GM21423 (cell line): ENCODE results near the gene TPPP.
"Not testable (repeated sequence)": the region's sequence is repeated elsewhere in the genome, so short reads cannot be mapped to it uniquely, and the experiment has no call there.

Experiments
- ATAC-seq: cut with Tn5 transposase; IDR thresholded peaks from one replicate; pipeline ENCODE4 v1.9.1; 2021; ENCODE audit warnings: mild to moderate bottlenecking, moderate library complexity; ENCODE audit not compliant: unreplicated experiment

The TPPP gene

DNA sequence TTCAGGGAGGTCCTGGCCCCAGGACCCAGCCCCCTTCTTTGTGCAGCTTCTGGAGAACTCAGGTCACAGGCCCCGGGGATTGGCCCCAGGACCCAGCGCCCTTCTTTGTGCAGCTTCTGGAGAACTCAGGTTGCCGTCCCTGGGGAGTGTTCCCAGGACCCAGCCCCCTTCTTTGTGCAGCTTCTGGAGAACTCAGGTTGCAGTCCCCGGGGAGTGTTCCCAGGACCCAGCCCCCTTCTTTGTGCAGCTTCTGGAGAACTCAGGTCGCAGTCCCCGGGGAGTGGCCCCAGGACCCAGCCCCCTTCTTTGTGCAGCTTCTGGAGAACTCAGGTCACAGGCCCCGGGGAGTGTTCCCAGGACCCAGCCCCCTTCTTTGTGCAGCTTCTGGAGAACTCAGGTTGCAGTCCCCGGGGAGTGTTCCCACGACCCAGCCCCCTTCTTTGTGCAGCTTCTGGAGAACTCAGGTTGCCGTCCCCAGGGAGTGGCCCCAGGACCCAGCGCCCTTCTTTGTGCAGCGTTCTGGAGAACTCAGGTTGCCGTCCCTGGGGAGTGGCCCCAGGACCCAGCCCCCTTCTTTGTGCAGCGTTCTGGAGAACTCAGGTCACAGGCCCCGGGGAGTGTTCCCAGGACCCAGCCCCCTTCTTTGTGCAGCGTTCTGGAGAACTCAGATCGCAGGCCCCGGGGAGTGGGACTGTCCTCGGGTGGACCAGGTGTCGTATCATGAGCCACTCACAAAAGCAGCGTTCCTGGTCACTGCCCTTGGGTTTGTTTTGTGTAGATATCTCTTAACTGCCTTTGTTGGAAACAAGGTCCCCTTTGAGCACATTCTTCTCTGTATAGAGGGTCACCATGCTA lies 64.6 kb downstream of the TPPP start:
- not testable (repeated sequence) for ATAC-seq

DNA sequence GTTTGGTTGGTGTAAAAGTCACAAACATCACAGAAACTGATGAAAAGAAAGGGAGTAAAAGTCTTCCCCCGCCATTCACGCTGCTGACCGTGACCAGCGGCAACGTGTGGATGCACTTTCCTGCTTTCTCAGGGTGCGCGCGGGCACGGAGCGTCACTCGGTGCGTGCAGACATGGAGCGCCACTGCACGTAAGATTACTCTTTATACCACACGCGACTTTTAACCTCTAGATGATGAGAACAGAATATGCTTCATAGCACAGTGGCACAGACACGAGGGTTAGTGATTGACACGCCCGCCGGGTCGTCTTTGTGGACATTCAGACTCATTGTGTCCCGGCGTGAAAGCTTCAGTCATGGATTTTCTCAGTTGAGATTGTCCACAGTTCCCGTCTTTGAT lies 65.3 kb downstream of the TPPP start:
- no peak for ATAC-seq

GRCh38 chr5:626850-627249 lies 66.3 kb downstream of the TPPP start:
- no peak for ATAC-seq

DNA sequence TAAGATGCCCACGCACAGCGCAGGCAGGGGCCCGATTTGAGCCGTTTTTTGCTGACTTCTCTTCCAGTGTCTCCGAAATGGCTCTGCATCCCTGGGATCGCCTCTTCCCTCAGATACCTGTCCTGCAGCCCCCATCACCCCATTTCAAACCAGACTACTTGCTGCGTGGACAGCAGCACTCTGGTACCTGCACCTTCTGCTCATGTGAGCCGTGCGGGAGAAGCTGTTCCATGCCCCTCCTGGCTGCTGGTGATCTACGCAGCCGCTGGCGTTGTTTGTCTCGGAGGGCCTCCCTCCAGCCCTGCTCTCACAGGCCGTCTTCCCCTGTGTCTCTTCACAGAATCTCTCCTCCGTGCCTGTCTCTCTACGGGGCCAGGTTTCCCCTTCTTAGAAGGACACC lies 67.6 kb downstream of the TPPP start:
- no peak for ATAC-seq

- no peak for ATAC-seq
Measured at GRCh38 chr5:624951-625230, 68.3 kb downstream of the TPPP start.

DNA sequence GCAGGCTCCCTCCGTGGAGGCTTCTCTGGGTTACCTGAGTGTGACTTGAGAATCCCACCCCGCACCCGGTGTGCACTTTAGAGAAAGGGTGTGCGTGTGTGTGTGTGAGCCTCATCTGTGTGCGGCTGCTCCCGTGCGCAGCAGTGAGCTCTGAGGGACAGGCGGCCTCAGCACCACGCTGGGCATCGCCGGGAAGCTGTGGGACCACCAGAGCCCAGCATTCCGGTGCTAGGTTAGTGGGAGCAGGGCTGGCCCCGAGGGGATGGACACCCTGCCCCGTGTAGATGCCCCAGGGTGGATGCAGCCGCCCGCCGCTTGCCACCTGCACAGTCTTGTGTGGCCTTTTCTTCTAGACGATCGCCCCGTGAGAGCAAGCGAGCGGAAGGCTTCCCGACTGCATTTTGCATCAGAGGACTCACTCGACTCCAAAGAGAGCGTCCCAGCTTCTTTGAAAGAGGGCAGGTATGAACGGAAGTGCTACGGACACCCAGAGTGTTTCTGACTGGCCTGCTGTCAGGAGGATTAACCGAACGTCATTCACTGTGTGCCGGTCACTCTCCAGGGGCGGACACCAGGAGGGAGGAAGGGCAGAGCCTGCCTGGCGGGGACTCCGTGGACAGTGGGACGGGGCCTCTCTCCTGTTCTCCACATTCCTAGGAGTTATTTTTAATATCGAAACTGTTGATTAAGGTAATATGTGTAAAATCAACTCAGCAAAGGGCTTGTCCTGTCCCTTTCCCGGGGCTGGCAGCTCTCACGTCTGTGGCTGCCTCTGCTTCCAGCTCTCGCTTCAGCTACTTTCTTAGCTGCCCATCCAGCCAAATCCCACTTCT lies 68.8 kb downstream of the TPPP start:
- ATAC-seq: no peak

GRCh38 chr5:623531-623930 lies 69.6 kb downstream of the TPPP start:
- no peak for ATAC-seq

GRCh38 chr5:622946-623522 lies 70.1 kb downstream of the TPPP start:
- ATAC-seq: no peak

GRCh38 chr5:622359-622758 lies 70.8 kb downstream of the TPPP start:
- no peak for ATAC-seq

DNA sequence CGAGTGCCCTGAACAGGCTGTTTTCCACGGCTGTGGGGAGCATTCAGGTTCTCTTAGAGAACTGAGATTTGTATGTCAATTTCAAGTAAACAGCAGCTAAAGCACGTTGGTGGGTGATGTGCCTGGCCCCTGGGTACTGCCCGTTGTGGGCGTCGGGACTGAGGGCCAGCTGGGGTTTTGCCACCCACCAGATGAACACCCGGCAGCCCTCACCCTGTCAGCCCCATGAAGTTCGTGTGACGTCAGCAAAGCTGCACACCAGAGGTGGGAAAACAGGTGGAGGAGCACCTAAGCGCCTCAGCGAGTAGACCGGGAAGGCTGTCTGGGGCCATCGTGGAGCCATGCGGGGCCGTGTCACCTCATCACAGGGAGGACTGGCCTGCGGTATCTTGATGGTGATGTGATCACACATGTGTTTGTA lies 71.8 kb downstream of the TPPP start:
- no peak for ATAC-seq

DNA sequence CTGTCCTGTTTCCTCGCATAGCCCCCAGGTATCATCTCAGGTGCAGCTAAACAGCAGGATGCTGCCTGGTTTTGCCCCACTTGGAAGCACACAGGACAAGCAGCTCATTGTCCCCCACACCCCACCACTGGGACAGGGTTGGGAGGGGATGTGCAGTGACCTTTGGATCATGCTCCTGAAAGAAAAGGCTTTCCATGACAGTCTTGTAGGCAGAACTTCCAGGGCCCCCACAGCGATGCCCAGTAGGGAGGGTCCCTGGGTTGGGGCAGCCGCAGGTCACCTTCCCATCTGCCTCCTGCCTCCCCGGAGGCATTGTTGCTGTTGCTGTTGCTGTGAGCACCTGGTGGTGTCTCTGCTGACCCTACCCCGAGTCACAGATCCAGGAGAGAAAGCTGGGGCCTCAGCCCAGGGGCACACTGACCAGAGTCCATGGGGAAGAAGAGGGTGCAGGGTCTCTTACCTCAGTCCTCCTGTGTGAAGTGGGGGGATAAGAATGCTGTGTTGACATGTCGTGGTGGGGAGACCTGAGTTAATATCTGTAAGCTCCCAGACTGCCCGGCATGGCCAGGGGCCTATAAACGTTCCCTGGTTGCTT lies 72.5 kb downstream of the TPPP start:
- ATAC-seq: no peak

DNA sequence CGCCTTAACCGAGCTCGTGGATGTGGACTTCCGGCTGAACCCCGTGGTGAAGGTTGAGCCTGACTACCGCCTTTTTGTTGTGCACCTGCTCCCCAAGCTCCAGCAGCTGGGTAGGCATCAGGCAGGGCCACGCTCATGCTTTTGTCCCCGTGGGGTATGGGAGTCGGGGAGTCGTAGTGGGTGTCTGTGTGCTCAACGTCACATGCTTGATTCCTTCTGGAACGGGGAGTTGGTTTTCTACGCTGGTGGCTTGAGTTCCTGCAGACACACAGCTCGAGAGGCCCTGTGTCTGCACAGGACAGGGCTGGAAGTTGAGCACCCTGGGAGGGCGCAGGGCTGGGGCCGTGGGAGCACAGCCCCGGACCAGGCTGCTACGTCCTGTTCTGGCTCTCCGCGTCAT lies 73.0 kb downstream of the TPPP start:
- ATAC-seq: no peak

DNA sequence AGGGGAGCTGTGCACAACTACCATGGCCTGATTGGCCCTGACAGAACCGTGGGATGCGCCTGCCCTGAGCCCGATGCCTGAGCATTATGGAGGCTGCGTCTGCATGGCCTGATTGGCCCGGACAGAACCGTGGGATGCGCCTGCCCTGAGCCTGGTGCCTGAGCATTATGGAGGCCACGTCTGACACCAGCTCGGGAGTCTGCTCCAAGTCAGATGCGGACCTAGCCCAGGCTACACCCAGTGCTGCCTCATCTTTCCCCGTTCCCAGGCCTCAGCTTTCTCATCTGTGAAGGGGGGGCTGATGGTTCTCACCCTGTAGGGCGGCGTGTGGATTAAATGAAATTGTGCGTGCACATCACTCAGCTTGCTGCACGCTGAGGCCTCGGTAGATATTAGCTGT lies 73.7 kb downstream of the TPPP start:
- ATAC-seq: no peak

- no peak for ATAC-seq
Measured at GRCh38 chr5:618450-618849, 74.7 kb downstream of the TPPP start.

- ATAC-seq: no peak
Measured at GRCh38 chr5:617896-618295, 75.3 kb downstream of the TPPP start.

- no peak for ATAC-seq
Measured at GRCh38 chr5:616484-617039, 76.6 kb downstream of the TPPP start.

DNA sequence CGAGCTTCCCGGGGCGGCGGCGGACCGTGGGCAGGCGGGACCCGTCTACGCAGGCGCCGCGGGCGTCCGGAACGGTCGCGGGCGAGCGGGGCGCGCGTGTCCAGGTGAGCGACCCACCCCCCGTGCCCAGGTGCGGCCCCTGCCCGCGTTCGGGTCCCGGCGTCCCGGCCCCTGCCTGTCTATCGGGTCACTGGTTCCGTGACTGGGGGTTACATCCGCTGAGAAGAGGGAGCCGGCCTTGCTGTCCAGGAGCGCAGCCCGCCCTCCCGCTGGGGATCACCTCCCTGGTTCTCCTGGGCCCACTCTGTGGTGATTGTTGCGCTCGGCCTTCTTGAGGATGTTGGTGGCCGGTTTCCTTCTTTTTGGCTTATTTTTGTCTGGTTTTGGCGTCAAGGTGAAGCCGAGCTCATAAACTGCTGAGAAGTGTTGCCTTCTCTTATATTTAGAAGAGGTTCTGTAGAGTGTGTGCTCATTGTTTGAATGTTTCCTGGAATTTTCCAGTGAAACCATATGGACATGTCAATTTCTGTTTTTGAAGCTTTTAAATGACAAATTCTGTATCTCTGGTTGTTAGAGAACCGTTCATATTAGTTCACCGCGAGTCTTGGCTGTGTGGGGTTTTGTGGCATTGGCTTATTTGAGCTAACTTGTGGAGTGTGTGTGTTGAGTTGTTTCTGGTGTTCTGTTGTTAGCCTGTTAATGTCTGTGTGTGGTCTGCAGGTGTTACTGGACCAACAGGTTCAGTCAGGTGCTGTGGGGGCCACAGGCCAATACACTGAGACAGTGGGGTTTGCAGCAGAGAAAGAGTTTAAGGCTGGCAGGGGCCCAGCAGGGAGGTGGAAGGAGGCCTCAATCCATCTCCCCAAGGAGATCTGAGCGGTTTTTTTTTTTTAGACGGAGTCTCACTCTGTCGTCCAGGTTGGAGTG lies 80.4 kb downstream of the TPPP start:
- ATAC-seq: peak; percentile 27

DNA sequence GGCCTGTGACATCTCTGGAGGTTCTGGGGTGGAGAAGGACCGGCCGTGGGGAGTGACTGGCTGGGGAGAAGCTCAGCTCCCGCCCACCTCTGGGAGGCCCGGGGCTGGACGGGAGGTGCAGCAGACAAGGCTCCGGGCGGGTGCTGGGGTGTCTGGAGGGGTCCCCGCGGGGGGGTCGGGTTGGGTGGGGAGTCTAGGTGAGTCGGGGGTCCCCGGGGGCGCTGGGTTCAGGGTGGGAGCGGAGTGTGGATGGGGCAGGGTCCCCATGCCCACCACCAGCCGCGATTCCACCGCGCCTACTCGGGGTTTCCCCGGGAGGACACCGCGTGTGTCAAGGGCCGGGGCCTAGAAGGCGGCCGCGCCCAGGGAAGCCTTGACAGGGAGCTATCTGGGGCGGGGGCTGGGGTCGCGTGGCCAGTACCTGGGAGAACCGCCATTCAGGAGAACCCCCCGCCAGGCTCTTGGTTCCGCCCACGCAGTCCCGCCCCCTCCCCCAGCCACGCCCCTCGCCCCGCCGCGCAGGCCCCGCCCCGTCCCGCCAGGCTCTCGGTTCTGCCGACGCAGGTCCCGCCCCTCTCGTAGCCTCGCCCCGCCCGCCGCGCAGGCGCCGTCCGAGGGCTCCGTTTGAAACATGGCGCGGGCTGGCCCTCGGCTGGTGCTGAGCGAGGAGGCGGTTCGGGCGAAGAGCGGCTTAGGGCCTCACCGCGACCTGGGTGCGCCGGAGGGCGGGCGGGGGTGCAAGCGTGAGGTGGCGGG lies 81.2 kb downstream of the TPPP start, which contains the start of gene CEP72:
Gene CEP72 (plus strand): TSS at position 610 of the 756 bp plus-strand sequence. CDS start 22 bp downstream, at position 632.
- peak; percentile 78 for ATAC-seq
